Naive B cell (primary cell): Measurements from ENCODE around the gene C11orf86. TPM values are rescaled to one million over a fixed set of nuclear protein-coding genes. Genes with fewer than 3 reads are reported as not detected.
A peak's percentile ranks its signal among the peaks of the same experiment; 100 is the strongest.

Experiments
- ATAC-seq, 2 donors: fragments of 150-1000 bp; cut with Tn5 transposase; 2 replicates each; pipeline ENCODE4 v1.10.0; 2021; ENCODE audit warnings: low read depth in 2 of 2, mild to moderate bottlenecking in 2 of 2, moderate library complexity in 2 of 2
- DNase-seq: peaks from one replicate; pipeline ENCODE4 v3.0.0; 2022
- H3K27ac Mint-ChIP-seq, 6 donors: one replicate each; pipeline ENCODE4 v1.8.0; 2020 to 2022; ENCODE audit warnings: mild to moderate bottlenecking in 6 of 6, mixed read lengths in 6 of 6, moderate library complexity in 5 of 6, inconsistent platforms in 2 of 6
- H3K27me3 Mint-ChIP-seq, 3 donors: one replicate each; pipeline ENCODE4 v1.8.0; 2021 to 2022; ENCODE audit warnings: mixed read lengths in 3 of 3, mild to moderate bottlenecking in 1 of 3
- H3K36me3 Mint-ChIP-seq, 2 donors: one replicate each; pipeline ENCODE4 v1.8.0; 2020 to 2022; ENCODE audit warnings: mixed read lengths in 2 of 2, inconsistent platforms in 1 of 2, mild to moderate bottlenecking in 1 of 2
- H3K4me1 Mint-ChIP-seq, 3 donors: one replicate each; pipeline ENCODE4 v1.8.0; 2020 to 2022; ENCODE audit warnings: mixed read lengths in 3 of 3, inconsistent platforms in 1 of 3, mild to moderate bottlenecking in 1 of 3, moderate library complexity in 1 of 3
- H3K4me3 Mint-ChIP-seq, 8 donors: one replicate each; pipeline ENCODE4 v1.8.0; 2020 to 2022; ENCODE audit warnings: mild to moderate bottlenecking in 8 of 8, mixed read lengths in 8 of 8, moderate library complexity in 8 of 8, inconsistent platforms in 2 of 8
- H3K9me3 Mint-ChIP-seq, 7 donors: one replicate each; pipeline ENCODE4 v1.8.0; 2020 to 2022; ENCODE audit warnings: mixed read lengths in 7 of 7, mild to moderate bottlenecking in 5 of 7, inconsistent platforms in 2 of 7, moderate library complexity in 1 of 7
- polyA plus RNA-seq, 6 donors: library from polyadenylated mRNA; unstranded; fragments of 300-500 nt; fragmentation: Illumina TruSeq; gene quantifications; one replicate each; pipeline ENCODE4 v1.2.3, GENCODE V29; 2021; ENCODE audit warnings: low read depth in 6 of 6

The C11orf86 gene
- polyA plus RNA-seq, 6 donors from 2014 or later, result not detected

GRCh38 chr11:66970807-66971442 lies 4.2 kb upstream of the C11orf86 start:
- Mint-ChIP-seq H3K4me3 (no peak overlapping the region), H3K9me3 (peaks cover 0 to 7% (median 0%) of the 10 kb centered on the region in 7 donors), H3K27me3 (peaks cover 19 to 60% (median 33%) of the 10 kb centered on the region in 3 donors), H3K27ac (peak overlapping the region in 1 of 6 donors; percentile 85), H3K4me1 (peaks cover 0 to 7% (median 0%) of the 10 kb centered on the region in 3 donors), H3K36me3 (peaks cover 0 to 6% of the 10 kb centered on the region in 2 donors)
- ATAC-seq (no peak), DNase-seq (no peak)

- H3K4me3 Mint-ChIP-seq, result no peak overlapping the region
- peaks cover 19 to 61% (median 33%) of the 10 kb centered on the region in 3 donors for H3K27me3 Mint-ChIP-seq
- DNase-seq, result no peak
- ATAC-seq, result no peak
- peaks cover 0 to 7% (median 0%) of the 10 kb centered on the region in 7 donors for H3K9me3 Mint-ChIP-seq
- peaks cover 0 to 6% of the 10 kb centered on the region in 2 donors for H3K36me3 Mint-ChIP-seq
- H3K27ac Mint-ChIP-seq, result no peak overlapping the region
- H3K4me1 Mint-ChIP-seq, result peaks cover 0 to 7% (median 0%) of the 10 kb centered on the region in 3 donors
These were observed 3.6 kb upstream of the C11orf86 start for GRCh38 chr11:66971488-66971887.

GRCh38 chr11:66973956-66974580 lies 1.0 kb upstream of the C11orf86 start:
- Mint-ChIP-seq H3K27ac (no peak overlapping the region), H3K27me3 (peaks cover 12 to 53% (median 28%) of the 10 kb centered on the region in 3 donors), H3K36me3 (peaks cover 0 to 6% of the 10 kb centered on the region in 2 donors), H3K4me1 (no peaks in the 10 kb centered on the region), H3K4me3 (no peak overlapping the region), H3K9me3 (peaks cover 0 to 20% (median 6%) of the 10 kb centered on the region in 7 donors)
- no peak for ATAC-seq
- DNase-seq, result no peak

- H3K9me3 Mint-ChIP-seq, result peaks cover 0 to 27% (median 8%) of the 10 kb centered on the region in 7 donors
- no peak overlapping the region for H3K4me3 Mint-ChIP-seq
- peaks cover 16 to 51% (median 35%) of the 10 kb centered on the region in 3 donors for H3K27me3 Mint-ChIP-seq
- ATAC-seq (no peak), DNase-seq (no peak)
- H3K27ac Mint-ChIP-seq, result peak overlapping the region in 1 of 6 donors; percentile 61
- H3K36me3 Mint-ChIP-seq, result peaks cover 0 to 5% of the 10 kb centered on the region in 2 donors
- H3K4me1 Mint-ChIP-seq, result no peaks in the 10 kb centered on the region
These were observed 412 bp downstream of the C11orf86 start for GRCh38 chr11:66975405-66976027.

- no peak overlapping the region for H3K4me3 Mint-ChIP-seq
- H3K9me3 Mint-ChIP-seq, result peaks cover 0 to 22% (median 5%) of the 10 kb centered on the region in 7 donors
- DNase-seq (no peak), ATAC-seq (peak in 1 of 2 donors; percentile 33)
- H3K36me3 Mint-ChIP-seq, result no peaks in the 10 kb centered on the region
- peaks cover 12 to 48% (median 29%) of the 10 kb centered on the region in 3 donors for H3K27me3 Mint-ChIP-seq
- no peaks in the 10 kb centered on the region for H3K4me1 Mint-ChIP-seq
- H3K27ac Mint-ChIP-seq, result no peak overlapping the region
These were observed 944 bp downstream of the C11orf86 start for GRCh38 chr11:66976028-66976467.

- ATAC-seq (no peak), DNase-seq (no peak)
- H3K9me3 Mint-ChIP-seq, result peaks cover 0 to 22% (median 5%) of the 10 kb centered on the region in 7 donors
- peak overlapping the region in 1 of 8 donors; percentile 20 for H3K4me3 Mint-ChIP-seq
- no peaks in the 10 kb centered on the region for H3K36me3 Mint-ChIP-seq
- H3K4me1 Mint-ChIP-seq, result peaks cover 0 to under 1% (median 0%) of the 10 kb centered on the region in 3 donors
- H3K27me3 Mint-ChIP-seq, result peaks cover 8 to 44% (median 27%) of the 10 kb centered on the region in 3 donors
- no peak overlapping the region for H3K27ac Mint-ChIP-seq
These were observed 1.8 kb downstream of the C11orf86 start for GRCh38 chr11:66976925-66977324.

GRCh38 chr11:66978229-66978628 lies 3.1 kb downstream of the C11orf86 start:
- H3K9me3 Mint-ChIP-seq, result peaks cover 0 to 22% (median 5%) of the 10 kb centered on the region in 7 donors
- peaks cover 0 to 4% (median 0%) of the 10 kb centered on the region in 3 donors for H3K4me1 Mint-ChIP-seq
- peaks cover 10 to 43% (median 21%) of the 10 kb centered on the region in 3 donors for H3K27me3 Mint-ChIP-seq

GRCh38 chr11:66978717-66979116 lies 3.6 kb downstream of the C11orf86 start:
- DNase-seq, result no peak
- Mint-ChIP-seq H3K4me1 (peaks cover 0 to 4% (median 0%) of the 10 kb centered on the region in 3 donors), H3K36me3 (no peaks in the 10 kb centered on the region), H3K27ac (no peak overlapping the region), H3K27me3 (peaks cover 10 to 44% (median 24%) of the 10 kb centered on the region in 3 donors), H3K4me3 (no peak overlapping the region), H3K9me3 (peaks cover 0 to 22% (median 5%) of the 10 kb centered on the region in 7 donors)
- no peak for ATAC-seq

More at GRCh38 chr11:66978229-66978628, 3.1 kb downstream of the C11orf86 start:
- Mint-ChIP-seq H3K27ac (no peak overlapping the region), H3K36me3 (no peaks in the 10 kb centered on the region), H3K4me3 (no peak overlapping the region)
- no peak for DNase-seq
- no peak for ATAC-seq

- no peak for ATAC-seq
- DNase-seq, result no peak
- H3K4me1 Mint-ChIP-seq, result peaks cover under 1 to 4% (median 2%) of the 10 kb centered on the region in 3 donors
- H3K9me3 Mint-ChIP-seq, result peaks cover 0 to 22% (median 5%) of the 10 kb centered on the region in 7 donors
- H3K27me3 Mint-ChIP-seq, result peaks cover 10 to 41% (median 31%) of the 10 kb centered on the region in 3 donors
- H3K36me3 Mint-ChIP-seq, result no peaks in the 10 kb centered on the region
- H3K4me3 Mint-ChIP-seq, result no peak overlapping the region
- H3K27ac Mint-ChIP-seq, result no peak overlapping the region
These were observed 4.4 kb downstream of the C11orf86 start for GRCh38 chr11:66979336-66979980.

- peaks cover 0 to 22% (median 5%) of the 10 kb centered on the region in 7 donors for H3K9me3 Mint-ChIP-seq
These were observed 7.0 kb downstream of the C11orf86 start for GRCh38 chr11:66981976-66982578.

GRCh38 chr11:66983275-66983924 lies 8.3 kb downstream of the C11orf86 start:
- DNase-seq (no peak), ATAC-seq (no peak)
- peaks cover 0 to 12% (median 2%) of the 10 kb centered on the region in 7 donors for H3K9me3 Mint-ChIP-seq
- peak overlapping the region in 1 of 8 donors; percentile 29 for H3K4me3 Mint-ChIP-seq
- no peak overlapping the region for H3K27ac Mint-ChIP-seq
- H3K4me1 Mint-ChIP-seq, result peaks cover 4 to 6% (median 4%) of the 10 kb centered on the region in 3 donors
- H3K27me3 Mint-ChIP-seq, result peaks cover 16 to 55% (median 38%) of the 10 kb centered on the region in 3 donors
- no peaks in the 10 kb centered on the region for H3K36me3 Mint-ChIP-seq

More at GRCh38 chr11:66981976-66982578, 7.0 kb downstream of the C11orf86 start:
- H3K4me1 Mint-ChIP-seq, result peaks cover 4 to 6% (median 4%) of the 10 kb centered on the region in 3 donors
- ATAC-seq (no peak), DNase-seq (no peak)
- H3K27ac Mint-ChIP-seq, result no peak overlapping the region
- no peaks in the 10 kb centered on the region for H3K36me3 Mint-ChIP-seq
- no peak overlapping the region for H3K4me3 Mint-ChIP-seq
- peaks cover 10 to 43% (median 35%) of the 10 kb centered on the region in 3 donors for H3K27me3 Mint-ChIP-seq

GRCh38 chr11:66985508-66986177 lies 10.5 kb downstream of the C11orf86 start:
- Mint-ChIP-seq H3K9me3 (peaks cover 0 to 4% (median 0%) of the 10 kb centered on the region in 7 donors), H3K36me3 (no peaks in the 10 kb centered on the region), H3K27ac (peak overlapping the region in 1 of 6 donors; percentile 53), H3K4me1 (peaks cover 4 to 6% (median 4%) of the 10 kb centered on the region in 3 donors), H3K4me3 (no peak overlapping the region), H3K27me3 (peaks cover 12 to 59% (median 47%) of the 10 kb centered on the region in 3 donors)
- no peak for DNase-seq
- ATAC-seq, result no peak
